A673 (cell line): ENCODE results near the gene TMOD1.

ENCODE experiments used
- EZH2 ChIP-seq: fragments of 200-600 bp; sonication (generic); IDR thresholded peaks from 2 replicates; pipeline ENCODE4 v1.6.1; 2017; ENCODE audit warnings: borderline replicate concordance, low read depth, mild to moderate bottlenecking, mixed read lengths, antibody characterized with exemption, low read length; ENCODE audit not compliant: poor library complexity, severe bottlenecking
- TF ChIP-seq, protein P1 (sequence below): fragments of 300-800, 200-600 bp; sonication (generic); conservative IDR thresholded peaks from 2 replicates; pipeline ENCODE4 v1.5.1; 2017; ENCODE audit warnings: low read depth, mild to moderate bottlenecking, antibody characterized with exemption, low read length, moderate library complexity, mixed read lengths

DNA sequence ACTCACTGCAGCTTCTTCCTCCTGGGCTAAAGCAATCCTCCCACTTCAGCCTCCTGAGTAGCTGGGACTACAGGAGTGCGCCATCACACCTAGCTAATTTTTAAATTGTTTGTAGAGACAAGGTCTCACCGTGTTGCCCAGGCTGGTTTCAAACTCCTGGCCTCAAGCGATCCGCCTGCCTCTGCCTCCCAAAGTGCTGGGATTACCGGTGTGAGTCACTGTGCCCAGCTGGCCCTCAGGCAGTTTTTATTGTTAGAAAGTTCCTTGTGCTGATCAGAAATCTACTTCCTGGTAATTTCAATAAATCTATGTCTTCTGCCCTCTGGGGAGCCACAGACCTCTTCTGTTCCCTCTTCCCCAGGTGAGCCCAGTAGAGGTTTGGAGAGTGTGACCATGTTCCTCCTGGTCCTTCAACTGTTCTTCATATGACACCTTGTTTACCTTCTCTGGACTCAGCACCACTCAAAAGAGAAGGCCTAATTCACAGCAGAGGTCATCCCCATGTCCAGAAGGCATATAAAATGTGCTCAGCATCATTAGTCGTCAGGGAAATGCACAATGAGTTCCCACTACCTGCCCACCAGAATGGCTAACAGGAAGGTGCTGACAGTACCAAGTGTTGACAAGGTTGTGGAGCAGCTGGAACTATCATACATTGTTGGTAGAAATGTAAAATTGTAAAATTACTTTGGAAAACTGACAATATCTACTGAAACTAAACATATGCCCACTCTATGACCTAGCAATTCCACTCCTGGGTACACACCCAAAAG lies 10.4 kb downstream of the TMOD1 start:
- TF ChIP-seq, protein P1, sequence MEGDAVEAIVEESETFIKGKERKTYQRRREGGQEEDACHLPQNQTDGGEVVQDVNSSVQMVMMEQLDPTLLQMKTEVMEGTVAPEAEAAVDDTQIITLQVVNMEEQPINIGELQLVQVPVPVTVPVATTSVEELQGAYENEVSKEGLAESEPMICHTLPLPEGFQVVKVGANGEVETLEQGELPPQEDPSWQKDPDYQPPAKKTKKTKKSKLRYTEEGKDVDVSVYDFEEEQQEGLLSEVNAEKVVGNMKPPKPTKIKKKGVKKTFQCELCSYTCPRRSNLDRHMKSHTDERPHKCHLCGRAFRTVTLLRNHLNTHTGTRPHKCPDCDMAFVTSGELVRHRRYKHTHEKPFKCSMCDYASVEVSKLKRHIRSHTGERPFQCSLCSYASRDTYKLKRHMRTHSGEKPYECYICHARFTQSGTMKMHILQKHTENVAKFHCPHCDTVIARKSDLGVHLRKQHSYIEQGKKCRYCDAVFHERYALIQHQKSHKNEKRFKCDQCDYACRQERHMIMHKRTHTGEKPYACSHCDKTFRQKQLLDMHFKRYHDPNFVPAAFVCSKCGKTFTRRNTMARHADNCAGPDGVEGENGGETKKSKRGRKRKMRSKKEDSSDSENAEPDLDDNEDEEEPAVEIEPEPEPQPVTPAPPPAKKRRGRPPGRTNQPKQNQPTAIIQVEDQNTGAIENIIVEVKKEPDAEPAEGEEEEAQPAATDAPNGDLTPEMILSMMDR: no peak
- no peak for TF ChIP-seq EZH2
